Upper lobe of right lung (tissue), 1 donor: ENCODE results near the gene RNF212B. TPM values are rescaled to one million over a fixed set of nuclear protein-coding genes. Genes with fewer than 3 reads are reported as not detected.
"Not testable (repeated sequence)": the region's sequence is repeated elsewhere in the genome, so short reads cannot be mapped to it uniquely, and the experiment has no call there.

Experiments used
- ATAC-seq: fragments of 200-7000 bp; cut with Tn5 transposase; one replicate; pipeline ENCODE4 v1.9.1; 2020; ENCODE audit warnings: mild to moderate bottlenecking, moderate library complexity
- DNase-seq: peaks from one replicate; pipeline ENCODE4 v3.0.0-alpha.2; 2020
- H3K27ac ChIP-seq: fragments of 200-600 bp; one replicate; pipeline ENCODE4 v1.8.0; 2022
- H3K27me3 ChIP-seq: fragments of 200-600 bp; one replicate; pipeline ENCODE4 v1.8.0; 2022; ENCODE audit warnings: mild to moderate bottlenecking
- H3K36me3 ChIP-seq: fragments of 200-600 bp; one replicate; pipeline ENCODE4 v1.8.0; 2022
- H3K4me1 ChIP-seq: fragments of 200-600 bp; one replicate; pipeline ENCODE4 v1.8.0; 2022
- H3K4me3 ChIP-seq: fragments of 200-600 bp; one replicate; pipeline ENCODE4 v1.8.0; 2022; ENCODE audit warnings: mild to moderate bottlenecking
- H3K9me3 ChIP-seq: fragments of 200-600 bp; one replicate; pipeline ENCODE4 v1.8.0; 2022
- CTCF ChIP-seq: fragments of 200-600 bp; IDR thresholded peaks from one replicate; pipeline ENCODE4 v1.8.0; 2022; ENCODE audit warnings: antibody characterized with exemption
- intact Hi-C: fragments of 100-400 bp; cut with DNase I; formaldehyde crosslinking; loops from one replicate; pipeline ENCODE4 v1.11.0; 2022
- long read RNA-seq: library from polyadenylated mRNA; unstranded; transcript quantifications from one replicate; pipeline ENCODE4 v2.0.0, GENCODE V29; 2021
- total RNA-seq: library from RNA; stranded (reverse); fragmentation: NEBNext Ultra II Directional; extraction: Animal tissue kit (Norgen Biotek cat#: 25700); gene quantifications from one replicate; pipeline ENCODE4 v1.2.1, GENCODE V29; 2021
- donor health status: DM: no; HTN: yes; CAD: no; lungs with severe emphysema.

Gene RNF212B
- not detected for total RNA-seq
- long read RNA-seq = 0 reads

- peak within 1 kb of the TSS; percentile 32 for H3K4me3 ChIP-seq
- H3K36me3 ChIP-seq = no peaks in the 10 kb centered on the region
- DNase-seq = peak; percentile 98
- no peak within 1 kb of the TSS for H3K27ac ChIP-seq
- no peaks in the 10 kb centered on the region for H3K27me3 ChIP-seq
- intact Hi-C loops = no loop called here
- peaks cover 6% of the 10 kb centered on the region for H3K4me1 ChIP-seq
- H3K9me3 ChIP-seq = no peaks in the 10 kb centered on the region
- TF ChIP-seq CTCF = no peak
- peak; percentile 100 for ATAC-seq
These were observed at the start of gene RNF212B for GRCh38 chr14:23237772-23238594. Gene RNF212B, plus strand, starts transcription at chr14:23237936. Its CDS starts 2,410 bp downstream, at chr14:23240346.

GRCh38 chr14:23193432-23193831, 44.3 kb upstream of the RNF212B start:
- ATAC-seq (no peak), DNase-seq (no peak)
- no peaks in the 10 kb centered on the region for H3K27me3 ChIP-seq
- no peak overlapping the region for H3K4me3 ChIP-seq
- no peaks in the 10 kb centered on the region for H3K9me3 ChIP-seq
- H3K36me3 ChIP-seq = no peaks in the 10 kb centered on the region
- TF ChIP-seq CTCF = no peak
- H3K27ac ChIP-seq = no peak overlapping the region
- intact Hi-C loops = no loop called here
- no peaks in the 10 kb centered on the region for H3K4me1 ChIP-seq

GRCh38 chr14:23195552-23196101, 42.1 kb upstream of the RNF212B start:
- TF ChIP-seq CTCF = no peak
- no peak overlapping the region for H3K27ac ChIP-seq
- no peaks in the 10 kb centered on the region for H3K9me3 ChIP-seq
- no peaks in the 10 kb centered on the region for H3K4me1 ChIP-seq
- ATAC-seq = peak; percentile 27
- no peak for DNase-seq
- intact Hi-C loops = no loop called here
- no peak overlapping the region for H3K4me3 ChIP-seq
- H3K27me3 ChIP-seq = no peaks in the 10 kb centered on the region
- H3K36me3 ChIP-seq = no peaks in the 10 kb centered on the region

GRCh38 chr14:23196487-23196886, 41.2 kb upstream of the RNF212B start:
- H3K4me1 ChIP-seq, H3K27ac ChIP-seq, H3K4me3 ChIP-seq, H3K9me3 ChIP-seq, DNase-seq, ATAC-seq, intact Hi-C loops, H3K36me3 ChIP-seq, H3K27me3 ChIP-seq: not testable (repeated sequence)

- intact Hi-C loops, H3K4me3 ChIP-seq, H3K27me3 ChIP-seq, H3K27ac ChIP-seq, DNase-seq, H3K4me1 ChIP-seq, H3K36me3 ChIP-seq, ATAC-seq, H3K9me3 ChIP-seq: not testable (repeated sequence)
These were observed 38.6 kb upstream of the RNF212B start for GRCh38 chr14:23199141-23199540.

- ATAC-seq (no peak), DNase-seq (no peak)
- Histone ChIP-seq H3K27ac (no peak overlapping the region), H3K4me3 (no peak overlapping the region), H3K36me3 (no peaks in the 10 kb centered on the region), H3K27me3 (no peaks in the 10 kb centered on the region), H3K4me1 (no peaks in the 10 kb centered on the region), H3K9me3 (no peaks in the 10 kb centered on the region)
- no peak for TF ChIP-seq CTCF
- intact Hi-C loops = no loop called here
These were observed 35.7 kb upstream of the RNF212B start for GRCh38 chr14:23202001-23202400.
